ENCODE measurements around the gene DNAH2.

Gene DNAH2

DNA sequence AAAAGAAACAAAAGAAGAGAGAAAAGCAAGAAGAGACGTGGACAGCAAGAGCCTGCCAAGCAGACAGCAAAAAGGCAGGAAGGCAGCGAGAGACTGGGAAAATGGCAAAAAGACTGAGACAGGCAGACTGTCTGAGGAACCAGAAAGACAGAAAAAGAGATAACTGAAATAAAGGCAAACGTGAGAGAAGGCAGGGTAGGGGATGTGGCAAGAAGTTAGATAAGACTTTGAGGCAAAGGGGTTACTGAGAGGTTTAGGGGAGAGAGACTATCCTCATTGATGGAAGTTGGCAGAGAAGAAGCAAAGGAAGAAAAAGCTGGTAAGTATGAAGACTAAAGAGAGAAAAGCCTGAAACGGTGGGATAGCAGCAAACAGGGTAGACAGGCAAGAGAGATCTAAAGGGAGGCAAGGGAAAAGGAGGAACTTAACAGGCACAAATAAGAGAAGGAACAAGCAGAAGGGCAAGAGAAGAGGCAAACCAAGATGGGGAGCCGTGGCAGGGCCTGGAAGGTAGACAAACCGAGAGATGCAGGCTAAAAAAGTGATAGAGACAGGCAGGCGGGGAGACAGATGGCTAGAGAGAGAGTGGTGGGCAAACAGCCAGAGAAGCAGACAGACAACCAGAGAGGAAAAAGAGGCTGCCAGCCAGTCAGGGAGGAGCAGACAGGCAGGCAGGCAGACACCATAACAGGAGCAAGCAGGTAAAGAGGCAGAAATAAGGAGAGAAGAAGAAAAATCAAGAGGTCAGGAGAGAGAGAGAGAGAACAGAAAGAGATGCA lies 163.9 kb downstream of the DNAH2 start:
- no peak for DNase-seq

DNA sequence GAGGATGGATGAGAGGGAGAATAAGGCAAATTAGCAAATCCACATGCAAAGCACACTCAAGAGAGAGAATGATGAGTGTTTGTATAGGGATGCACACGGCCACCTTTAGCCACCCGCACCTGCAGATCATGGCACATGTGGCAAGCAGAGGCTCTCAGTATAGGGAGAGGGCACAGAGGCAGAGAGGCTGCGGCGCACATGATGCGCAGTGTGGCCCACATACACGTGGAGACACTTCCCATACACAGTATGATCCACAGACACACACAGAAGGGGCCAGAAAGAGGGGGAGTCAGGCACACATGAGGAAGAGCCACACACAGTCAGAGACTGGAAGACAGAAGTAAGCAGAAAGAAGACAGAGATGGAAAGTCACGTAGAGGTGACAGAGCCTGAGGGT lies 164.5 kb downstream of the DNAH2 start:
- DNase-seq = no peak

DNA sequence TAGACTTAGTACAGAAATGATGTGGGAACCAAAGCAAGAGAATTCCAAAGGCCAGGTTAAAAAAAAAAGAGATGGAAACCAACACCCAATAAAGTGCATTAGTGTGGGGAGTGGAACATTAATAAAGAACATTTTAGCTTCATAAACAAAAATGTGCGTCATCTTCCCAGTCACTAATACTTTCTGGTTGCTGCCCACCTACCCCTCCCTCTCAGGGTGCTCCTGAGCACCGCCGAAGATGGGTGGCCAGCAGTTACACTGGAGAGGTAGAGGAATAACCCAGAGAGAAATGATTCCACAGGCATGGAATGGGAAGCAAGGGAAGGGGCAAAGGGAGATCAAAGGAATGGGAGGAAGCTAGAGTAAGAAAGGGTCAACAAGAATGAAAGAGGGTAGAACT lies 165.1 kb downstream of the DNAH2 start:
- no peak for DNase-seq
